ENCODE results near the gene CCDC33. TPM values are rescaled to one million over a fixed set of nuclear protein-coding genes. Genes with fewer than 3 reads are reported as not detected.
A peak's percentile ranks its signal among the peaks of the same experiment; 100 is the strongest.

The CCDC33 gene
- total RNA-seq, 2 experiments from 2014 or later: not detected

GRCh38 chr15:74306781-74307217, 70.7 kb downstream of the CCDC33 start:
- no peak overlapping the region for H3K4me3 Mint-ChIP-seq
- H3K9me3 Mint-ChIP-seq: no peaks in the 10 kb centered on the region
- CTCF ChIA-PET: interaction anchor here (1.1 to 3.7 kb wide), 4 partner anchors 15 to 333 kb away, joined by 6 to 23 read pairs (median 6); no protein-coding TSS in a partner anchor
- H3K27ac Mint-ChIP-seq: no peak overlapping the region
- intact Hi-C loops (cut with micrococcal nuclease): loop anchor here (1.0 to 5.0 kb wide), 2 partner anchors 254 to 333 kb away; no protein-coding TSS in a partner anchor
- peaks cover 18% of the 10 kb centered on the region for H3K27me3 Mint-ChIP-seq (ENCODE audit: low read depth)
- H3K36me3 Mint-ChIP-seq (ENCODE audit: low read depth): no peaks in the 10 kb centered on the region
- DNase-seq: no peak
- no peaks in the 10 kb centered on the region for H3K4me1 Mint-ChIP-seq (ENCODE audit: low read depth)

DNA sequence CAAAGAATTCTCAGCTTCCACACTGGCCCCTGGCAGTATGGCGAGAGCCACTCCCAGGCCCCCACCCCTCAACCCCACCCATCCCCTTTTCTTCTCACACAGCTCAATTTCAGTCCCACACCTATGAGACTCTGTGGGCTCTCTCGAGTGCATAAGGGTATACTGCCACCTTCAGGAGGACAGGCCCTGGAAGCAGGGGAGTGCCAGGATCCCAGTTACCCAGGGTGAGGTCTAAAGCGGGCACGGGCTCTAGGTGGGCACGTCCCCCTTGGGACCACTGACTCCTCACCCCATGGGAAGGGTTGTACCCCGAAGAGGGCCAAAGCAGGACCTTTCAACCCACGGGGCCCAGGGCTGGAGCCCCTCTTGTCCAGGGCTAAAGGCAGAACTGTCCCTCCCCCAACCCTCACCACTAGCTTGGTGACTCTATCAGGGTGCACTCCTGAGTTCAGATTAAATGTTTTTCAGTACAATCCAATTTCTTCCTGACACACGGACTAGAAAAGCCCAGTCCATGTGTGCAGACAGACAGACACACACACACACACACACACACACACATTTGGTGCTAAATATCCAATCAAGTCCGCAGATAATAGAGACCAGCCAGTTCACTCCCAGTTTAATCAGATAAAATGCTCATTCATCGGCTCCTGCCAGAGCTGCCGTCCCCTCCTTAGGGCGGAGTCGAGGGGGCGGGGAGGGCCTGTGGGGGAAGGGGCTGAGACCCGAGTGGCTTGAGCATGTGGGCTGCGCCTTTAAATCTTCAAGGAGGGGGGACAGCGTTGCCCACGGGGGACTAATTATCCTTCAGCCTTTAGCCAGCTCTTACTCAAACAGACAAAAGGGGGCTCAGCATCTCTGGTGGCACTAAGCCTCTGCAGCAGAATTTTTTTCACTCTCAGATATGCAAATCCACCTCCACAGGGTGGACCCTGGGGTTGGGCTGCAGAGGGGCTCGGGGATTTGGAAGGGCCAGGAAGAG, 72.0 kb downstream of the CCDC33 start:
- no peak overlapping the region for H3K4me3 Mint-ChIP-seq
- CTCF ChIA-PET: interaction anchor here (0.7 to 3.7 kb wide), 10 partner anchors 14 to 335 kb away, joined by 3 to 23 read pairs (median 3); no protein-coding TSS in a partner anchor
- no peaks in the 10 kb centered on the region for H3K36me3 Mint-ChIP-seq (ENCODE audit: low read depth)
- peaks cover 10% of the 10 kb centered on the region for H3K27me3 Mint-ChIP-seq (ENCODE audit: low read depth)
- intact Hi-C loops (cut with micrococcal nuclease): loop anchor here (1.0 to 5.0 kb wide), 2 partner anchors 256 to 335 kb away; no protein-coding TSS in a partner anchor
- H3K27ac Mint-ChIP-seq: no peak overlapping the region
- DNase-seq: peak; percentile 61
- no peaks in the 10 kb centered on the region for H3K9me3 Mint-ChIP-seq
- no peaks in the 10 kb centered on the region for H3K4me1 Mint-ChIP-seq (ENCODE audit: low read depth)

GRCh38 chr15:74311734-74312444, 75.8 kb downstream of the CCDC33 start:
- CTCF ChIA-PET: interaction anchor here (0.5 to 1.4 kb wide), 3 partner anchors 90 to 459 kb away, joined by 3 to 4 read pairs (median 4); no protein-coding TSS in a partner anchor
- Mint-ChIP-seq H3K9me3 (no peaks in the 10 kb centered on the region), H3K4me1 (ENCODE audit: low read depth) (peaks cover 11% of the 10 kb centered on the region), H3K36me3 (ENCODE audit: low read depth) (no peaks in the 10 kb centered on the region), H3K4me3 (no peak overlapping the region), H3K27ac (no peak overlapping the region), H3K27me3 (ENCODE audit: low read depth) (no peaks in the 10 kb centered on the region)
- intact Hi-C loops (cut with micrococcal nuclease): no loop called here
- no peak for DNase-seq

- Mint-ChIP-seq H3K4me3 (no peak overlapping the region), H3K27me3 (ENCODE audit: low read depth) (no peaks in the 10 kb centered on the region), H3K9me3 (no peaks in the 10 kb centered on the region), H3K27ac (no peak overlapping the region), H3K36me3 (ENCODE audit: low read depth) (no peaks in the 10 kb centered on the region), H3K4me1 (ENCODE audit: low read depth) (peaks cover 11% of the 10 kb centered on the region)
- intact Hi-C loops (cut with micrococcal nuclease): no loop called here
- CTCF ChIA-PET: interaction anchor here (0.5 to 1.4 kb wide), 3 partner anchors 91 to 458 kb away, joined by 3 to 4 read pairs (median 4); no protein-coding TSS in a partner anchor
- no peak for DNase-seq
Measured at GRCh38 chr15:74312445-74313007, 76.4 kb downstream of the CCDC33 start.

- no peaks in the 10 kb centered on the region for H3K36me3 Mint-ChIP-seq (ENCODE audit: low read depth)
- H3K4me1 Mint-ChIP-seq (ENCODE audit: low read depth): peaks cover 11% of the 10 kb centered on the region
- no peak overlapping the region for H3K4me3 Mint-ChIP-seq
- H3K27me3 Mint-ChIP-seq (ENCODE audit: low read depth): no peaks in the 10 kb centered on the region
- DNase-seq: no peak
- H3K9me3 Mint-ChIP-seq: no peaks in the 10 kb centered on the region
- CTCF ChIA-PET: no interaction called here
- intact Hi-C loops (cut with micrococcal nuclease): no loop called here
- no peak overlapping the region for H3K27ac Mint-ChIP-seq
Measured at GRCh38 chr15:74313889-74314288, 77.8 kb downstream of the CCDC33 start.

DNA sequence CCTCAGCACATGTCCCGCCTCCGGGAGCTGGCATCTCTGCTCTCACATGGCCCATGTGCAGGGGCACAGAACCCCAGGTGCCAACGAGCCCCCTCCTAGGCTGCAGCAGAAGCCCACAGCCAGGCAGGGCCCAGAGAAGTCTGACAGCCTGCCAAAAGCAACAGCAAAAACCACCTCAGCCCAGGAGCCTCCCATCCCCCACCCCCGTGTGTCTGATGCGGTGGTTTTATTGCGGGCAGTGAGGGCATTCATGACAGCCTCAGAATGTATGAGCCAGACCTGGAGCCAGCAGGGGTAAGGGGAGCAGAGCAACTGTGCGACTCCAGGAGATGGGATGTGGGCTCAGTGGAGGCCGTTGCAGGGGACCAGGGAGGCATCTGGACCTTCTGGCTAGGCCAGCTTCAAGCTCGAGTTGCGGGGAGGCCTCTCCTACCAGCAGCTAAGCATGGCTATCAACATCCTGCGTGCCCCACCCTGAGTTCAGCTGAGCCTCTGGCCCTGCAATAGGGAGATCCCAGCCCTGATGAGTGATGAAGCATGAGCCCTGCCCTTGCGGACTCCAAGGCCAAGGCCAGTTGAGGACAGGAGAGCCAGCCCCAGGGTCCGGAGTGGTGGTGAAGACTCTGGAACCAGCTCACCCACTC, 78.8 kb downstream of the CCDC33 start:
- no peaks in the 10 kb centered on the region for H3K36me3 Mint-ChIP-seq (ENCODE audit: low read depth)
- no peak overlapping the region for H3K27ac Mint-ChIP-seq
- no peaks in the 10 kb centered on the region for H3K9me3 Mint-ChIP-seq
- no peak overlapping the region for H3K4me3 Mint-ChIP-seq
- DNase-seq: peak; percentile 54
- H3K4me1 Mint-ChIP-seq (ENCODE audit: low read depth): peaks cover 13% of the 10 kb centered on the region
- no peaks in the 10 kb centered on the region for H3K27me3 Mint-ChIP-seq (ENCODE audit: low read depth)
- intact Hi-C loops (cut with micrococcal nuclease): no loop called here
- CTCF ChIA-PET: no interaction called here

DNA sequence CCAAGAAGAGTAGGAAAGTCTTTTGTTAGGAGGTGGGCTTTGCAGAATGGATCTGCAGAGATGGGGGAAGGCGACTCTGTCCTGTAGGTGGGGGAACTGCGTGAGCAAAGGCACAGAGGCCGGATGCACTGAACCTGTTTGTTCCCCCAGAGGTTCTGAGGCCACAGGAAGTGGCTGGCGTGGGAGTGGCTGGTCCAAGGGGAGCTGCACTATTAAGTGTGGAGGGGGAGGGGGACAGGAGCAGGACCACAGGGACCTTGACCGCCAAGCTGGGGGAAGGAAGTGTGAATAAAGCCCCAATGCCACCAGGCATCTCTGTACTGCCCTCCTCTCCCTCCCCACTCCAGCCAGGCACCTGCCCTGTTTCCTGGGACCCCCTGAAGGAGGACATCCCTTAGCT, 79.5 kb downstream of the CCDC33 start:
- intact Hi-C loops (cut with micrococcal nuclease): no loop called here
- CTCF ChIA-PET: interaction anchor here (0.5 kb wide), 1 partner anchor 187 kb away, joined by 3 read pairs; no protein-coding TSS in a partner anchor
- Mint-ChIP-seq H3K36me3 (ENCODE audit: low read depth) (no peaks in the 10 kb centered on the region), H3K27ac (no peak overlapping the region), H3K9me3 (no peaks in the 10 kb centered on the region), H3K4me3 (no peak overlapping the region), H3K4me1 (ENCODE audit: low read depth) (peaks cover 16% of the 10 kb centered on the region), H3K27me3 (ENCODE audit: low read depth) (no peaks in the 10 kb centered on the region)
- DNase-seq: peak; percentile 28

DNA sequence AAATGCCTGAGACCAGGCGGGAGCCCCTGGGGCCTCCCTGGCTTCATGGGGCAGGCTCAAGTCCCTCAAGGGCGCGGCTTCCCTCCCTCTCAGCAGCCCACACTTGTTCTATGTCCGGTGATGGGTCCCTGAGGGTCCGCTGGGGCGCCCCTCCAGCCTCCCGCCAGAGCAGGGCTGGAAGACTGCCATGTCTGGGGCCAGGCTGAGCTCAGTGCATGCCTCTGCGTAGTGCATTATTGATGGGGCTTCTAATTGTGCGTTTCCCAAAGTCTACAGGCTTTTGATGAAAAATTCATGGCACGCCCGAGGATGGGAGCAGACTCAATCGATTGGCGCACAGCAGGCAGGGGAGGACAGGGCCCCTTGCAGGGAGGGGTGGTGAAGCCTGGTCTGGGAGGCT, 80.0 kb downstream of the CCDC33 start:
- H3K27ac Mint-ChIP-seq: no peak overlapping the region
- intact Hi-C loops (cut with micrococcal nuclease): no loop called here
- peaks cover 16% of the 10 kb centered on the region for H3K4me1 Mint-ChIP-seq (ENCODE audit: low read depth)
- H3K9me3 Mint-ChIP-seq: no peaks in the 10 kb centered on the region
- no peaks in the 10 kb centered on the region for H3K36me3 Mint-ChIP-seq (ENCODE audit: low read depth)
- no peak for DNase-seq
- CTCF ChIA-PET: no interaction called here
- H3K4me3 Mint-ChIP-seq: no peak overlapping the region
- H3K27me3 Mint-ChIP-seq (ENCODE audit: low read depth): no peaks in the 10 kb centered on the region

- CTCF ChIA-PET: interaction anchor here (0.6 kb wide), 1 partner anchor 366 kb away, joined by 4 read pairs; no protein-coding TSS in a partner anchor
- no peaks in the 10 kb centered on the region for H3K9me3 Mint-ChIP-seq
- intact Hi-C loops (cut with micrococcal nuclease): no loop called here
- no peak for DNase-seq
- H3K4me1 Mint-ChIP-seq (ENCODE audit: low read depth): peaks cover 16% of the 10 kb centered on the region
- H3K27ac Mint-ChIP-seq: no peak overlapping the region
- no peaks in the 10 kb centered on the region for H3K36me3 Mint-ChIP-seq (ENCODE audit: low read depth)
- no peak overlapping the region for H3K4me3 Mint-ChIP-seq
- no peaks in the 10 kb centered on the region for H3K27me3 Mint-ChIP-seq (ENCODE audit: low read depth)
Measured at GRCh38 chr15:74317820-74318375, 81.8 kb downstream of the CCDC33 start.

GRCh38 chr15:74318376-74319137, 82.4 kb downstream of the CCDC33 start:
- Mint-ChIP-seq H3K4me1 (ENCODE audit: low read depth) (peaks cover 16% of the 10 kb centered on the region), H3K4me3 (no peak overlapping the region), H3K27me3 (ENCODE audit: low read depth) (no peaks in the 10 kb centered on the region), H3K9me3 (no peaks in the 10 kb centered on the region), H3K36me3 (ENCODE audit: low read depth) (no peaks in the 10 kb centered on the region), H3K27ac (no peak overlapping the region)
- CTCF ChIA-PET: no interaction called here
- intact Hi-C loops (cut with micrococcal nuclease): no loop called here
- no peak for DNase-seq

- no peak for DNase-seq
- Mint-ChIP-seq H3K27me3 (ENCODE audit: low read depth) (no peaks in the 10 kb centered on the region), H3K9me3 (no peaks in the 10 kb centered on the region), H3K4me1 (ENCODE audit: low read depth) (peaks cover 16% of the 10 kb centered on the region), H3K36me3 (ENCODE audit: low read depth) (no peaks in the 10 kb centered on the region), H3K27ac (no peak overlapping the region), H3K4me3 (no peak overlapping the region)
- CTCF ChIA-PET: no interaction called here
- intact Hi-C loops (cut with micrococcal nuclease): no loop called here
Measured at GRCh38 chr15:74319138-74319460, 83.0 kb downstream of the CCDC33 start.

Data from activated naive CD4-positive, alpha-beta T cell treated with anti-CD3 and anti-CD28 coated beads for 36 hours (primary cell).